NCI-H1694 treated with DMSO at 0.1 percent for 48 hours (cell line): ENCODE measurements around the gene ATG10.
"Not testable (repeated sequence)": the region's sequence is repeated elsewhere in the genome, so short reads cannot be mapped to it uniquely, and the experiment has no call there.

Source experiments
- DNase-seq: peaks from one replicate; lab custom pipeline; 2025; lab: John Stamatoyannopoulos, UW

Gene ATG10

GRCh38 chr5:81971712-81972491 lies at the start of gene ATG10:
Gene ATG10, plus strand, starts transcription at chr5:81972023. Its CDS starts 15,548 bp downstream, at chr5:81987571.
- peak; percentile 93 for DNase-seq

GRCh38 chr5:81922854-81923279 lies 49.0 kb upstream of the ATG10 start:
- DNase-seq, result no peak

- DNase-seq, result no peak
Measured at GRCh38 chr5:81924442-81924841, 47.4 kb upstream of the ATG10 start.

GRCh38 chr5:81925009-81925408 lies 46.8 kb upstream of the ATG10 start:
- DNase-seq, result no peak

GRCh38 chr5:81925981-81926380 lies 45.8 kb upstream of the ATG10 start:
- no peak for DNase-seq

- DNase-seq, result no peak
Measured at GRCh38 chr5:81936066-81936465, 35.8 kb upstream of the ATG10 start.

GRCh38 chr5:81936750-81937149 lies 35.1 kb upstream of the ATG10 start:
- DNase-seq, result no peak

- DNase-seq, result no peak
Measured at GRCh38 chr5:81942746-81943145, 29.1 kb upstream of the ATG10 start.

GRCh38 chr5:81948349-81948748 lies 23.5 kb upstream of the ATG10 start:
- no peak for DNase-seq

- no peak for DNase-seq
Measured at GRCh38 chr5:81949462-81949861, 22.4 kb upstream of the ATG10 start.

- no peak for DNase-seq
Measured at GRCh38 chr5:81950996-81951395, 20.8 kb upstream of the ATG10 start.

GRCh38 chr5:81954796-81955195 lies 17.0 kb upstream of the ATG10 start:
- not testable (repeated sequence) for DNase-seq

GRCh38 chr5:81958129-81958528 lies 13.7 kb upstream of the ATG10 start:
- DNase-seq, result not testable (repeated sequence)

GRCh38 chr5:81961651-81962440 lies 10.0 kb upstream of the ATG10 start:
- no peak for DNase-seq

- no peak for DNase-seq
Measured at GRCh38 chr5:81963544-81963943, 8.3 kb upstream of the ATG10 start.

- DNase-seq, result no peak
Measured at GRCh38 chr5:81965524-81965923, 6.3 kb upstream of the ATG10 start.

GRCh38 chr5:81969226-81969625 lies 2.6 kb upstream of the ATG10 start:
- no peak for DNase-seq

- no peak for DNase-seq
Measured at GRCh38 chr5:81969912-81970311, 1.9 kb upstream of the ATG10 start.

GRCh38 chr5:81971111-81971711 lies 612 bp upstream of the ATG10 start:
- DNase-seq, result peak; percentile 48

GRCh38 chr5:81972492-81972783 lies 615 bp downstream of the ATG10 start:
- no peak for DNase-seq

GRCh38 chr5:81980160-81980559 lies 8.3 kb downstream of the ATG10 start:
- DNase-seq, result no peak

- DNase-seq, result no peak
Measured at GRCh38 chr5:81980598-81981260, 8.9 kb downstream of the ATG10 start.
